Testis (tissue), 3 donors: ENCODE results near the gene CXCL17. TPM values are rescaled to one million over a fixed set of nuclear protein-coding genes. Genes with fewer than 3 reads are reported as not detected.

Experiments
- DNase-seq: peaks from one replicate; pipeline ENCODE4 v3.0.0-alpha.2; 2019
- H3K27ac ChIP-seq, 2 donors: fragments of 200-600 bp; sonication (generic); one replicate each; pipeline ENCODE4 v1.5.1; 2019
- H3K27me3 ChIP-seq: fragments of 200-600 bp; sonication (generic); one replicate; pipeline ENCODE4 v1.5.1; 2019
- H3K36me3 ChIP-seq: fragments of 200-600 bp; sonication (generic); one replicate; pipeline ENCODE4 v1.5.1; 2017; ENCODE audit warnings: low read depth; ENCODE audit errors: missing control alignments
- H3K4me1 ChIP-seq: fragments of 200-600 bp; sonication (generic); one replicate; pipeline ENCODE4 v1.5.1; 2019
- H3K4me3 ChIP-seq, 2 donors: fragments of 200-600 bp; sonication (generic); one replicate each; pipeline ENCODE4 v1.5.1; 2017 to 2019
- H3K9me3 ChIP-seq: fragments of 200-600 bp; sonication (generic); one replicate; pipeline ENCODE4 v1.5.1; 2017
- CTCF ChIP-seq, 3 experiments: fragments of 450-650 bp in 2 of 3; fragments of 200-600 bp in 1 of 3; sonication (generic) in 1 of 3; IDR thresholded peaks; one replicate each; pipeline ENCODE4 v1.5.1; 2016 to 2019; ENCODE audit warnings: antibody characterized with exemption in 3 of 3, mild to moderate bottlenecking in 2 of 3, moderate library complexity in 1 of 3
- POLR2A ChIP-seq: fragments of 450-650 bp; IDR thresholded peaks from one replicate; pipeline ENCODE4 v1.6.1; 2017; ENCODE audit warnings: antibody characterized with exemption, mild to moderate bottlenecking, moderate library complexity
- WGBS, 2 donors: methylation state at CpG; one replicate each; pipeline ENCODE4 v1.1.5; 2018; 5-methylcytosine and 5-hydroxymethylcytosine counted together
- intact Hi-C: fragments of 100-400 bp; cut with DNase I; formaldehyde crosslinking; loops from one replicate; pipeline ENCODE4 v1.15.1; 2023; ENCODE audit warnings: low total_unique reads
- polyA plus RNA-seq: library from polyadenylated mRNA; stranded (reverse); fragments of 350-450 nt; fragmentation: Illumina TruSeq; extraction: RNeasy Lipid Tissue Mini Kit (QIAGEN cat#74804); gene quantifications from one replicate; pipeline ENCODE4 v1.2.3, GENCODE V29; 2014; ENCODE audit warnings: low read depth, low replicate concordance; ENCODE audit not compliant: insufficient read depth
- total RNA-seq, 2 donors: library from RNA; depleted of rRNA; stranded (reverse); fragments of >200 nt; gene quantifications; one replicate each; pipeline ENCODE4 v1.2.3, GENCODE V29; 2016

The CXCL17 gene
- total and polyA plus RNA-seq, 3 donors from 2014 or later, result not detected

GRCh38 chr19:42471554-42472249 lies 29.0 kb upstream of the CXCL17 start:
- no peak for TF ChIP-seq POLR2A
- no peak for TF ChIP-seq CTCF (IDR thresholded peaks at IDR 0.05)
- Histone ChIP-seq H3K4me1 (peaks cover 14% of the 10 kb centered on the region), H3K36me3 (no peaks in the 10 kb centered on the region), H3K4me3 (no peak overlapping the region), H3K9me3 (no peaks in the 10 kb centered on the region), H3K27me3 (no peaks in the 10 kb centered on the region), H3K27ac (no peak overlapping the region)
- no peak for DNase-seq
- 79 to 84% methylated on average over 7 of the region's 7 CpGs for WGBS, 2 donors
- intact Hi-C loops, result no loop called here

GRCh38 chr19:42469311-42470235 lies 26.8 kb upstream of the CXCL17 start:
- no peaks in the 10 kb centered on the region for H3K27me3 ChIP-seq
- no peak overlapping the region for H3K4me3 ChIP-seq
- 69 to 70% methylated on average over 8 of the region's 8 CpGs for WGBS, 2 donors
- TF ChIP-seq POLR2A (no peak), CTCF (IDR thresholded peaks at IDR 0.05) (no peak)
- peaks cover 16% of the 10 kb centered on the region for H3K4me1 ChIP-seq
- no peak for DNase-seq
- H3K9me3 ChIP-seq, result no peaks in the 10 kb centered on the region
- intact Hi-C loops, result no loop called here
- H3K27ac ChIP-seq, result no peak overlapping the region
- H3K36me3 ChIP-seq, result no peaks in the 10 kb centered on the region

GRCh38 chr19:42468273-42468796 lies 25.6 kb upstream of the CXCL17 start:
- H3K4me1 ChIP-seq, result peaks cover 16% of the 10 kb centered on the region
- H3K27ac ChIP-seq, result no peak overlapping the region
- intact Hi-C loops, result no loop called here
- no peaks in the 10 kb centered on the region for H3K27me3 ChIP-seq
- H3K36me3 ChIP-seq, result no peaks in the 10 kb centered on the region
- 73 to 81% methylated on average over 3 of the region's 3 CpGs for WGBS, 2 donors
- no peak overlapping the region for H3K4me3 ChIP-seq
- TF ChIP-seq POLR2A (no peak), CTCF (IDR thresholded peaks at IDR 0.05) (no peak)
- DNase-seq, result no peak
- H3K9me3 ChIP-seq, result no peaks in the 10 kb centered on the region

- Histone ChIP-seq H3K36me3 (no peaks in the 10 kb centered on the region), H3K9me3 (no peaks in the 10 kb centered on the region), H3K27ac (no peak overlapping the region), H3K4me3 (no peak overlapping the region), H3K27me3 (no peaks in the 10 kb centered on the region), H3K4me1 (peaks cover 15% of the 10 kb centered on the region)
- 50 to 55% methylated on average over 5 of the region's 5 CpGs for WGBS, 2 donors
- TF ChIP-seq POLR2A, result no peak
- TF ChIP-seq CTCF (IDR thresholded peaks at IDR 0.05), result no peak
- intact Hi-C loops, result no loop called here
- no peak for DNase-seq
Observed at GRCh38 chr19:42467183-42467760, 24.5 kb upstream of the CXCL17 start.
